GM12801 (cell line): ENCODE measurements around the gene FBXL7.

Experiments used
- CTCF ChIP-seq: IDR thresholded peaks from one replicate; pipeline ENCODE4 v1.5.1; 2011; ENCODE audit warnings: control low read depth; ENCODE audit not compliant: insufficient read length; ENCODE audit errors: extremely low read depth

Gene FBXL7

GRCh38 chr5:15539951-15540350 lies 40.0 kb downstream of the FBXL7 start:
- TF ChIP-seq CTCF: no peak

- TF ChIP-seq CTCF: no peak
Observed at GRCh38 chr5:15544039-15544438, 44.1 kb downstream of the FBXL7 start.

GRCh38 chr5:15545082-15545481 lies 45.1 kb downstream of the FBXL7 start:
- no peak for TF ChIP-seq CTCF

- TF ChIP-seq CTCF: no peak
Observed at GRCh38 chr5:15547261-15547839, 47.4 kb downstream of the FBXL7 start.

- no peak for TF ChIP-seq CTCF
Observed at GRCh38 chr5:15549961-15550360, 50.0 kb downstream of the FBXL7 start.

DNA sequence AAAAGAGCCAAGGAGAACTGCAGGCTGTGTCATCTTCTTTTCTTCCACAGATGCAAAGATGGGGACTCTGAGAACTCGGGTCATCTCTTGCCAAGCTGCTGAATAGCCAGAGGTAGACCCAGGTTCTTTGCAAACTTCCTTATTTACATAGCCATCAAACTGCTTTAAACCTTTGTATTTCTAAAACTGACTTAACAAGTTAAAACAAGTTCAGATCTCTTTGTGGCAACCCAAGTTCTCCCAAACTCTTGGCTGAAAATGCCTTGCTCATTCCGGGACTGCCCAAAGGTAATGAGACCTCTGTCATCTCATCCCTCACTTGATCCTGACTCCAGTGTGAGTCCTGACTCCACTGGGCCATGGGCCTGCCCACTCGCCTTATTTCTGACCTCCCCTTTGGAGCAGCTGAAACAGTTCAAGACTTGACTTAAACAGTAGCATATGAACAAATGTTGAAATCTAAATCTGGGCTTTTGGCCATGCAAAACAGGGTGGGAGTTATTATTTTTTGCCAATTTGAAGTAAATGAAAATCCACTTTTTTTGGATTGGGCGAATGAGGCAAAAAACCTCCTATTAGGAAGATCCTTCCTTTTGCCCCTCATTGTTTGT lies 50.6 kb downstream of the FBXL7 start:
- TF ChIP-seq CTCF: no peak

GRCh38 chr5:15551113-15551504 lies 51.1 kb downstream of the FBXL7 start:
- TF ChIP-seq CTCF: no peak
